Measurements from ENCODE around the gene TMPRSS3.

The TMPRSS3 gene

GRCh38 chr21:42429856-42430255 is 34.0 kb upstream of the TMPRSS3 start:
- Histone ChIP-seq H3K36me3 (ENCODE audit: insufficient read depth, low read length) (peaks cover 20% of the 10 kb centered on the region; the same call in 1 of the 2 replicates), H3K9ac (ENCODE audit: low read depth, low read length, poor library complexity, severe bottlenecking) (no peak overlapping the region), H3F3A (ENCODE audit: low read depth) (peaks cover 10% of the 10 kb centered on the region), H2AFZ (ENCODE audit: low read length) (no peak overlapping the region), H3K9me3 (ENCODE audit: insufficient read depth, low read depth, low read length) (peaks cover 13% of the 10 kb centered on the region), H3K79me2 (ENCODE audit: insufficient read depth, low read length) (0 out of 2 replicates have a peak, but pooled peaks cover 5% of the 10 kb centered on the region), H3K4me3 (ENCODE audit: low read length, poor library complexity, severe bottlenecking) (no peak overlapping the region), H3K4me2 (ENCODE audit: low read depth, low read length, poor library complexity, severe bottlenecking) (no peak overlapping the region), H3K4me1 (ENCODE audit: insufficient read depth, low read length, poor library complexity, severe bottlenecking) (peaks cover 30% of the 10 kb centered on the region), H3K9me2 (replicated peaks; ENCODE audit: low read depth, low read length) (no peaks in the 10 kb centered on the region), H4K20me1 (ENCODE audit: insufficient read depth, low read length, poor library complexity, severe bottlenecking) (no peaks in the 10 kb centered on the region), H3K27me3 (ENCODE audit: insufficient read depth, low read length, poor library complexity, severe bottlenecking) (no peaks in the 10 kb centered on the region)
- TF ChIP-seq EZH2phosphoT487 (IDR thresholded peaks at IDR 0.05; ENCODE audit: borderline replicate concordance) (no peak), CTCF (conservative IDR thresholded peaks at IDR 0.05; ENCODE audit: low read length) (no peak)

GRCh38 chr21:42429021-42429420 is 33.2 kb upstream of the TMPRSS3 start:
- no peak overlapping the region for H3K4me3 ChIP-seq (ENCODE audit: low read length, poor library complexity, severe bottlenecking)
- TF ChIP-seq EZH2phosphoT487 (IDR thresholded peaks at IDR 0.05; ENCODE audit: borderline replicate concordance) (no peak), CTCF (conservative IDR thresholded peaks at IDR 0.05; ENCODE audit: low read length) (no peak)
- H3K9me2 ChIP-seq (replicated peaks; ENCODE audit: low read depth, low read length): no peaks in the 10 kb centered on the region
- no peak overlapping the region for H3K9ac ChIP-seq (ENCODE audit: low read depth, low read length, poor library complexity, severe bottlenecking)
- H3K36me3 ChIP-seq (ENCODE audit: insufficient read depth, low read length): peaks cover 16% of the 10 kb centered on the region; the same call in 1 of the 2 replicates
- H3K27me3 ChIP-seq (ENCODE audit: insufficient read depth, low read length, poor library complexity, severe bottlenecking): no peaks in the 10 kb centered on the region
- H3K4me1 ChIP-seq (ENCODE audit: insufficient read depth, low read length, poor library complexity, severe bottlenecking): peaks cover 38% of the 10 kb centered on the region
- no peak overlapping the region for H2AFZ ChIP-seq (ENCODE audit: low read length)
- H3F3A ChIP-seq (ENCODE audit: low read depth): peaks cover 18% of the 10 kb centered on the region
- no peaks in the 10 kb centered on the region for H4K20me1 ChIP-seq (ENCODE audit: insufficient read depth, low read length, poor library complexity, severe bottlenecking)
- H3K79me2 ChIP-seq (ENCODE audit: insufficient read depth, low read length): 0 out of 2 replicates have a peak, but pooled peaks cover 5% of the 10 kb centered on the region
- H3K9me3 ChIP-seq (ENCODE audit: insufficient read depth, low read depth, low read length): peaks cover 13% of the 10 kb centered on the region
- no peak overlapping the region for H3K4me2 ChIP-seq (ENCODE audit: low read depth, low read length, poor library complexity, severe bottlenecking)

- Histone ChIP-seq H3K9ac (ENCODE audit: low read depth, low read length, poor library complexity, severe bottlenecking) (no peak overlapping the region), H3K9me3 (ENCODE audit: insufficient read depth, low read depth, low read length) (peaks cover 9% of the 10 kb centered on the region), H3F3A (ENCODE audit: low read depth) (peaks cover 24% of the 10 kb centered on the region), H3K9me2 (replicated peaks; ENCODE audit: low read depth, low read length) (no peaks in the 10 kb centered on the region), H3K4me3 (ENCODE audit: low read length, poor library complexity, severe bottlenecking) (no peak overlapping the region), H3K27me3 (ENCODE audit: insufficient read depth, low read length, poor library complexity, severe bottlenecking) (no peaks in the 10 kb centered on the region), H4K20me1 (ENCODE audit: insufficient read depth, low read length, poor library complexity, severe bottlenecking) (no peaks in the 10 kb centered on the region), H3K36me3 (ENCODE audit: insufficient read depth, low read length) (peaks cover 11% of the 10 kb centered on the region; the same call in 1 of the 2 replicates), H2AFZ (ENCODE audit: low read length) (no peak overlapping the region), H3K79me2 (ENCODE audit: insufficient read depth, low read length) (0 out of 2 replicates have a peak, but pooled peaks cover 5% of the 10 kb centered on the region), H3K4me1 (ENCODE audit: insufficient read depth, low read length, poor library complexity, severe bottlenecking) (peaks cover 49% of the 10 kb centered on the region), H3K4me2 (ENCODE audit: low read depth, low read length, poor library complexity, severe bottlenecking) (no peak overlapping the region)
- TF ChIP-seq CTCF (conservative IDR thresholded peaks at IDR 0.05; ENCODE audit: low read length) (no peak), EZH2phosphoT487 (IDR thresholded peaks at IDR 0.05; ENCODE audit: borderline replicate concordance) (no peak)
These were observed 32.1 kb upstream of the TMPRSS3 start for GRCh38 chr21:42427809-42428419.
